Measurements from ENCODE around the gene DIS3L2. TPM values are rescaled to one million over a fixed set of nuclear protein-coding genes. Genes with fewer than 3 reads are reported as not detected.

The DIS3L2 gene
- total RNA-seq, 1 experiment from 2014 or later: 39.1 TPM

GRCh38 chr2:232141591-232141990 lies 180.1 kb downstream of the DIS3L2 start:
- POLR2A ChIA-PET (ENCODE audit: unreplicated experiment): interaction anchor here (0.6 kb wide), 1 partner anchor 243 kb away, joined by 4 read pairs; no protein-coding TSS in a partner anchor
- BruUV-seq (replicated peaks): no TSS peak

GRCh38 chr2:232142049-232142448 lies 180.5 kb downstream of the DIS3L2 start:
- no TSS peak for BruUV-seq (replicated peaks)
- no peak overlapping the region for H3K4me3 ChIP-seq

More at GRCh38 chr2:232141591-232141990, 180.1 kb downstream of the DIS3L2 start:
- Histone ChIP-seq H4K20me1 (ENCODE audit: insufficient read depth) (no peaks in the 10 kb centered on the region), H3K27ac (no peak overlapping the region), H3K27me3 (ENCODE audit: insufficient read depth, low read depth) (no peaks in the 10 kb centered on the region), H3K9me2 (ENCODE audit: insufficient read depth) (no peaks in the 10 kb centered on the region), H3K36me3 (ENCODE audit: low read depth) (no peaks in the 10 kb centered on the region; the same call in 1 of the 2 replicates), H3K79me2 (ENCODE audit: low read depth) (no peaks in the 10 kb centered on the region), H3K9me3 (ENCODE audit: insufficient read depth, low read depth) (no peaks in the 10 kb centered on the region), H3K4me3 (no peak overlapping the region), H2AFZ (no peak overlapping the region), H3F3A (ENCODE audit: insufficient read depth, low read depth) (no peaks in the 10 kb centered on the region), H3K4me2 (no peak overlapping the region), H3K4me1 (replicated peaks; ENCODE audit: insufficient read depth) (no peaks in the 10 kb centered on the region)
- no peak for DNase-seq
- CTCF ChIA-PET: interaction anchor here (1.3 kb wide), 1 partner anchor 235 kb away, joined by 3 read pairs; no protein-coding TSS in a partner anchor
- intact Hi-C loops (cut with micrococcal nuclease; ENCODE audit: unreplicated experiment): loop anchor here (5.0 to 10.0 kb wide), 3 partner anchors 153 to 301 kb away; no protein-coding TSS in a partner anchor
- TF ChIP-seq CTCF (conservative IDR thresholded peaks at IDR 0.05): no peak
- TF ChIP-seq EZH2 (IDR thresholded peaks at IDR 0.05; ENCODE audit: low read depth): no peak

GRCh38 chr2:232142502-232142901 lies 181.0 kb downstream of the DIS3L2 start:
- Histone ChIP-seq H3K9me2 (ENCODE audit: insufficient read depth) (no peaks in the 10 kb centered on the region), H3K4me3 (no peak overlapping the region), H3K4me2 (no peak overlapping the region), H3K36me3 (ENCODE audit: low read depth) (no peaks in the 10 kb centered on the region; the same call in 1 of the 2 replicates), H3K9me3 (ENCODE audit: insufficient read depth, low read depth) (no peaks in the 10 kb centered on the region), H2AFZ (no peak overlapping the region), H3K79me2 (ENCODE audit: low read depth) (no peaks in the 10 kb centered on the region), H3K4me1 (replicated peaks; ENCODE audit: insufficient read depth) (no peaks in the 10 kb centered on the region), H3K27ac (no peak overlapping the region), H4K20me1 (ENCODE audit: insufficient read depth) (no peaks in the 10 kb centered on the region), H3K27me3 (ENCODE audit: insufficient read depth, low read depth) (no peaks in the 10 kb centered on the region), H3F3A (ENCODE audit: insufficient read depth, low read depth) (no peaks in the 10 kb centered on the region)
- no peak for DNase-seq
- no TSS peak for BruUV-seq (replicated peaks)
- TF ChIP-seq EZH2 (IDR thresholded peaks at IDR 0.05; ENCODE audit: low read depth) (no peak), CTCF (conservative IDR thresholded peaks at IDR 0.05) (no peak)
- ChIA-PET POLR2A (ENCODE audit: unreplicated experiment) (interaction anchor here (0.6 kb wide), 1 partner anchor 59 kb away, joined by 4 read pairs; no protein-coding TSS in a partner anchor), CTCF (interaction anchor here (0.6 to 1.3 kb wide), 2 partner anchors 236 to 347 kb away, joined by 3 read pairs; no protein-coding TSS in a partner anchor)
- intact Hi-C loops (cut with micrococcal nuclease; ENCODE audit: unreplicated experiment): loop anchor here (1.0 to 10.0 kb wide), 4 partner anchors 152 to 300 kb away; no protein-coding TSS in a partner anchor

More at GRCh38 chr2:232142049-232142448, 180.5 kb downstream of the DIS3L2 start:
- Histone ChIP-seq H3K27ac (no peak overlapping the region), H3K9me3 (ENCODE audit: insufficient read depth, low read depth) (no peaks in the 10 kb centered on the region), H4K20me1 (ENCODE audit: insufficient read depth) (no peaks in the 10 kb centered on the region), H3K27me3 (ENCODE audit: insufficient read depth, low read depth) (no peaks in the 10 kb centered on the region), H3K9me2 (ENCODE audit: insufficient read depth) (no peaks in the 10 kb centered on the region), H3F3A (ENCODE audit: insufficient read depth, low read depth) (no peaks in the 10 kb centered on the region), H3K36me3 (ENCODE audit: low read depth) (no peaks in the 10 kb centered on the region; the same call in 1 of the 2 replicates), H3K79me2 (ENCODE audit: low read depth) (no peaks in the 10 kb centered on the region), H2AFZ (no peak overlapping the region), H3K4me2 (no peak overlapping the region), H3K4me1 (replicated peaks; ENCODE audit: insufficient read depth) (no peaks in the 10 kb centered on the region)
- ChIA-PET CTCF (interaction anchor here (1.3 kb wide), 1 partner anchor 236 kb away, joined by 3 read pairs; no protein-coding TSS in a partner anchor), POLR2A (ENCODE audit: unreplicated experiment) (interaction anchor here (0.6 kb wide), 2 partner anchors 59 to 244 kb away, joined by 4 read pairs; no protein-coding TSS in a partner anchor)
- peak in 1 of 2 experiments; percentile 5 for DNase-seq
- intact Hi-C loops (cut with micrococcal nuclease; ENCODE audit: unreplicated experiment): loop anchor here (1.0 to 10.0 kb wide), 4 partner anchors 153 to 300 kb away; no protein-coding TSS in a partner anchor
- peak; percentile 74 for TF ChIP-seq CTCF (conservative IDR thresholded peaks at IDR 0.05)
- TF ChIP-seq EZH2 (IDR thresholded peaks at IDR 0.05; ENCODE audit: low read depth): no peak
